NCI-H526 treated with DMSO at 0.1 percent for 48 hours (cell line): ENCODE data around the gene SLC9C1.

ENCODE experiments used
- DNase-seq: peaks from one replicate; lab custom pipeline; 2025; lab: John Stamatoyannopoulos, UW

The SLC9C1 gene

GRCh38 chr3:112293368-112294321 lies at the start of gene SLC9C1:
Gene SLC9C1 (minus strand): TSS chr3:112294216. CDS start chr3:112286791, 7,425 bp downstream.
- peak; percentile 1 for DNase-seq

- no peak for DNase-seq
Measured at GRCh38 chr3:112341386-112341785, 47.4 kb upstream of the SLC9C1 start.

DNA sequence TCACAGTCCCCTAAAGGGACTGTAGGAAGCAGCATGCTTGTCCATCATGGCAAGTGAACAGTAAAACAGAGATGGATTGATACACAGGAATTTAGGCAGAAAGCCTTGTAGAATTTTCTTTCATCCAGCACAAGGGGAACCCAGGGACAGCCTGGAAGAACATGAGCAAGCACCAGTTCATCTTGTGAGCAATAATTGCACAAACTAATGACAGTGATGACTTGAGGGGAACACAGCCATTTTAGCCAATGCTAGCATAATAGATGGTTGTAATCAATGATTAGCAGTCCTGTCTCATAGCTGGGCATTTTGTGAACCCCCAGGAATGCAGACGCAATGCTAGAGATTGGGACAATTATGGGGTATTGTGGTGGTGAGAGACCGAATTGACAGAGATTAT lies 45.6 kb upstream of the SLC9C1 start:
- DNase-seq, result no peak

GRCh38 chr3:112339134-112339533 lies 45.1 kb upstream of the SLC9C1 start:
- no peak for DNase-seq

DNA sequence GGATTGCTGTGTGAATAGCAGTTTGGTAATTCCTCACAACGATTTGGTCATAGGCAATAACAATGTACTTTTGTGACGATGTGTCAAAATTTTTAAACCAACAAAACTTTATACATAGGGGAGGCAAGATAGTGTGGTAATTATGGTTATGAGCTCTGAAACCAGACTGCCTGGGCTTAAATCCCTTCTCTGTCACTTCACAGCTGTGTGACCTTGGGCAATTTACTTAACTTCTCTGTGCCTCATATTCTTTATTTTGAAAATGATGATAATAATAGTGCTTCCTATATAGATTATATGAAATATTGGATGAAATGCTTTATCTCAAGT lies 44.7 kb upstream of the SLC9C1 start:
- DNase-seq, result no peak

GRCh38 chr3:112338021-112338726 lies 44.2 kb upstream of the SLC9C1 start:
- DNase-seq, result no peak

DNA sequence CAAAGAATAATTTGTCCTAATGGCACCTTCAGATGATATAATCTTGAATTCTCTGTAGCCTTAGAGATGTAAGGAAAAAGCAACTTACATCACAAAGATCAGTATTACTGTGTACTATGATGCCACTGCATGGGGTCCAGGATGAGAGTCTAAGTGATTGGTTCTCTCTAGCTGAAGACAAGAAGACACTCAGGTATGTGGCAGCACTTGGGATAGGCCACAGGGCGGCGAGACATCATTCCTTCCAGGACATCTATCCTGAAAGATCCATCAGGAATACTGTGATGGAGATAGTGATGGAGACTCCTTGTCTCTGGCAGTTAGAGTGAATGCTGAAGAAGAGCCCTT lies 41.4 kb upstream of the SLC9C1 start:
- no peak for DNase-seq

- no peak for DNase-seq
Measured at GRCh38 chr3:112334691-112335433, 40.8 kb upstream of the SLC9C1 start.

GRCh38 chr3:112333381-112334317 lies 39.6 kb upstream of the SLC9C1 start:
- peak; percentile 6 for DNase-seq

DNA sequence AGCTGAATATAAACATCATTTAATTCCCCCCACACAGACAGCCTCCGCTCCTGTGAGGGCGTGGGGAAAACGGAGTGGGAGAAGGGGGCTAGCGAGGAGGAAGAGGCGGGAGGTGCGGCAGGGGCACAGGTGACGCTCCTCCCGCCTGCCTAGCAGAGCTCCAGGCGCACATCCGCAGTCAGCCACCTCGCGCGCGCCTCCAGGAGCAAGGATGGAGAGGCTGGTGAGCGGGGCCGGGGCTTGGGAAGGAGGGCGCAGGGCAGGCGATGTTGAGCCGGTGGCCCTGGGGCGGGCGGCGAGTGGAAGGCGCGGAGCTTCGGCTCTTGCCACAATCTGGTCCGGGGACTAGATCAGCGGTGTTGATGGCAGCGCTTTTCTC lies 39.0 kb upstream of the SLC9C1 start, which contains the start of gene CD200:
TSS of gene CD200 (plus strand) at position 155 of the 379 bp plus-strand sequence. CDS start at position 212, 57 bp downstream.
- DNase-seq, result peak; percentile 33

DNA sequence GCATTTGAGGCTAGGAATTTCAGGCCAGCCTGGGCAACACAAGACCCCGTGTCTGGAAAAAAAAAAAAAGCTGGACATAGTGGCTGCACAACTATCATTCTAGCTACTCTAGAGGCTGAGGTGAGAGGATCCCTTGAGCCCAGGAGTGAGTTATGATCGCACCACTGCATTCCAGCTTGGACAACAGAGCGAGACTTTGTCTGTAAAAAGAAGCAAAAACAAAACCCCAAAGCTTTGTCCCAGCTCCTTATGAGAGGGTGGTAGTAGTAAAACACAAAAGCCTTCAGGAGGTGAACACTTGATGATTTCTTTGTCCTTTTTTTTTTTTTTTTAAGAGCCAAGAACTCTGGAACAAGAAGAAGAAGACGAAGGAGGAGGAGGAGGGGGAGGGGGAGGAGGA lies 37.8 kb upstream of the SLC9C1 start:
- DNase-seq, result no peak

- DNase-seq, result peak; percentile 37
Measured at GRCh38 chr3:112327371-112327951, 33.4 kb upstream of the SLC9C1 start.

DNA sequence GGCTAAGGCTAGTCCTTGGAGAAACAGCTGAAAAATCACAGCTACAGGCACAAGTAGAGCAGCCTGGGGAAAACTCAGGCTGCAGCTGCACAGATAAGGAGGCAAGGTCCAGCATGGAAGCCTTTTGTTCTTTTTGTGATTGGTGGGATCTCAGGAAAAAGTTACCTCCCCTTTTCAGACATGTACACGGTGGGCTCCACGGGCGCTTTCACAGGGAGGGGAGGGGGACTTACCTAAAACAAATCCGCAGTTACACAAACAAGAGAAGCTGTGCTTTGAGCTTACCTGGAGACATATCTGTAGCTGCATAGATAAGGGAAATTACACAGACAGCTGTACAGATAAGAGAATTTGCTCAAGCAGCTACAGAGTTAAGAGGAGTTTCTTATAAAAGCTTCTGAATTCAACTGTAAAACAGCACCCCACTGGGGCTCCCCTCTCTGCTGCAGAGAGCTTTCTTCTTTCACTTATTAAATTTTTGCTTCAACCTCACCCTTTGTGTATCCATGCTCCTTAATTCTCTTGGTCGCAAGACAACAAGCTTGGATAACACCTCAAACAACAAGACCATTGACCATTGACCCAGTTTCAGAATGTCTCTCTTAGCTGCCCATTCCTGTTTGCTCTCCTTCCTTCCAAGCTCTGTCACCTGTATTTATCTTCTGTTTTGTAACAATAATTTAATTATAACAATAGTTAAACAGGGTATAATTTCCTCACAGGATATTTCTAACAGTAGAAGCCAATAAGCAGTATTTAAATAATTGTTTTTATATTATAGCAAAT lies 28.0 kb upstream of the SLC9C1 start:
- DNase-seq, result no peak

- DNase-seq, result no peak
Measured at GRCh38 chr3:112320691-112321090, 26.7 kb upstream of the SLC9C1 start.

GRCh38 chr3:112319516-112320276 lies 25.7 kb upstream of the SLC9C1 start:
- no peak for DNase-seq

DNA sequence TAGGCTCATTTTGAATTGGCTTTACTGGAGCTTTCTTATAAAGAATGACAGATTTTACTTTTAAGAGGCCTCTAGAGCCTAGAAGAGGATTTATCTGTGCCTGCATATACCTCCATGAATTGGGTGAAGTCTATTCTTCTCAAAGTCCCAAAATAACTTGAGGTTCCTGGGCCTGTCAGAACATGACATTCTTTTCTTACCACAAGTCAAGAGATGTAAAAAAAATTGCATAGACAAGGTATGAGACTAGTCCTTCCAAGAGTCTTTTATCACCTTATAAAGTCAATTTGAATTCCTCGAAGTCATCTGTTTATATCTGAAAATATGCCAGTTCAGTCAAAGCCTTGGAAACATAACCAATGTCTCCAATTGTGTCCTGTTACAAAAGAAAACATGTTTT lies 21.8 kb upstream of the SLC9C1 start:
- no peak for DNase-seq

DNA sequence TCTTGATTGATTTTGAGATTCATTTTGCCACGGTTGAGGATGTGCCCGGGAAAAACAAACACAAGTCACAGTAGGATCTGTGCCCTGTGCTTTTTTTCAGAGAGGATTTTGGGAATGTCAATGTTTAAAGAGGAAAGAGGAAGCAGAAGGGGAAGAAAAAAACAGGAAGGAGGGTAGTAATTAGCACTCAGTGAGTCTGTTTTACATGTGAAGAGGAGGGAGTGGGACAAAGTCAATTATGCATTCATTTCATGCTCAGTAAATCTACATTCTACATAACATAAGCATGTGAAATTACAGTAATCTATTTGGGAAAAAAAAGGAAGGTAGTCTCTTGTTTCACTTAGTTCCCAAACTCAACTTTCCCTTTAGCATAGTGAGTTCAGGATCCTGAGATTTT lies 20.6 kb upstream of the SLC9C1 start:
- DNase-seq, result no peak

DNA sequence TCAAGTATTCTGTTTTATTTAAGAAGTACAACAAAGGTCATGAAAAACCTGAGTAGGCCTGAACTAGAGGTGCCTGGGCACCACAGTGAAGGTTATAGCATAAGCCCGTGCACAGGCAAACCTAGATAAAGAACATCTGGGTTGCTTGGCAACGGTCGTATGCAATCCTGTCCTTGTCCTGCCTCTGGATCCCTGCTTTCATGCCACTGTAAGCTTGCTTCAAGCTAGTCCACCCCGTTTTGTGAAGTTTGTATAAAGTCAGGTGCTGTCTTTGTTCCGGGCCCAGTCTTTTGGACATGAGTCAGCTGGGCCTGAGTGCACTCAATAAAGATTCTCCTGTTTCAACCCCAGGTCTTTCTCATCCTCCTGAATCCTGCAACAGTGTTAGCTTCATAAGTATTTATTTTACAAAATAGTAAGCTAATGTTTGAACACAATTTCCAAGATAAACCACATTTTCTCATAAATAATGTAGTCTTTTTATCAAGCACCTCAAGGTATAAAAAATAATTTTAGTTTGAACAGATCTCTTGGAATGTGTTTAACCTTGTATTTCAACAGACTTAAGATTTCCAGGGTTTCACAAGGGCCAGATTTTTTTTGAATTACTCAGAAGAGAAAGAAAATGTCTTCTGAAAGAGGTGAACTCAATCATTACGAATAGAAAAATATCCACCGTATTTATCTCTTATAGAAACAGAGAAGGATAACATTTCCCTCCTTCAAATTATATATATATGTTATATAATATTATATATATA lies 14.3 kb upstream of the SLC9C1 start:
- no peak for DNase-seq

- no peak for DNase-seq
Measured at GRCh38 chr3:112307557-112307956, 13.5 kb upstream of the SLC9C1 start.
